Fibroblast of pulmonary artery (primary cell): ENCODE results near the gene PRSS36.
"Not testable (repeated sequence)": the region's sequence is repeated elsewhere in the genome, so short reads cannot be mapped to it uniquely, and the experiment has no call there.

Experiments used
- DNase-seq: peaks from one replicate; pipeline ENCODE4 v3.0.0-alpha.2; 2010; ENCODE audit warnings: low read depth
- H3K4me3 ChIP-seq: replicated peaks from 2 replicates; pipeline ENCODE4 v1.5.1; 2011; ENCODE audit warnings: low read depth, mild to moderate bottlenecking, control low read depth, low read length, moderate library complexity
- TF ChIP-seq, protein P1 (sequence below): IDR thresholded peaks from 2 replicates; pipeline ENCODE4 v1.5.1; 2011; ENCODE audit warnings: mild to moderate bottlenecking, control low read depth, low read length, inconsistent platforms; ENCODE audit errors: missing control alignments

The PRSS36 gene

DNA sequence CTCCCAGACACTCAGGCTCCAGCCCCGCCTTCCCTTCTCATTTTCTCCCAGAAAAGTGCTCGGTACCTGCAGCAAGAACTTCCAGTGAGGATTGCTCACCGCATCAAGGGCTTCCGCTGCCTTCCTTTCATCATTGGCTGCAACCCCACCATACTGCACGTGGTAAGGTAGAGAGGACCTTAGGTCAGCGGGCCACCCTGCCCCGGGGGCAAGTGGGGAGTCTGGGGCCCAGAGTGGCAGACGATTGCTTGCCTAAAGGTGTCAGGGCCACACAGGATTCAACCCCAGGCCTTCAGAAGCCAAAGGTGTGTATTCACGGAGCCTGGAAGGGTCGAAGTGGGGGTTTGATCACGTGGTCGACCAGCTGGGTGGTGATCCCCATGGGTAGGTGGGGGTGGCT, 40.2 kb downstream of the PRSS36 start:
- H3K4me3 ChIP-seq, result no peak overlapping the region
- TF ChIP-seq, protein P1, sequence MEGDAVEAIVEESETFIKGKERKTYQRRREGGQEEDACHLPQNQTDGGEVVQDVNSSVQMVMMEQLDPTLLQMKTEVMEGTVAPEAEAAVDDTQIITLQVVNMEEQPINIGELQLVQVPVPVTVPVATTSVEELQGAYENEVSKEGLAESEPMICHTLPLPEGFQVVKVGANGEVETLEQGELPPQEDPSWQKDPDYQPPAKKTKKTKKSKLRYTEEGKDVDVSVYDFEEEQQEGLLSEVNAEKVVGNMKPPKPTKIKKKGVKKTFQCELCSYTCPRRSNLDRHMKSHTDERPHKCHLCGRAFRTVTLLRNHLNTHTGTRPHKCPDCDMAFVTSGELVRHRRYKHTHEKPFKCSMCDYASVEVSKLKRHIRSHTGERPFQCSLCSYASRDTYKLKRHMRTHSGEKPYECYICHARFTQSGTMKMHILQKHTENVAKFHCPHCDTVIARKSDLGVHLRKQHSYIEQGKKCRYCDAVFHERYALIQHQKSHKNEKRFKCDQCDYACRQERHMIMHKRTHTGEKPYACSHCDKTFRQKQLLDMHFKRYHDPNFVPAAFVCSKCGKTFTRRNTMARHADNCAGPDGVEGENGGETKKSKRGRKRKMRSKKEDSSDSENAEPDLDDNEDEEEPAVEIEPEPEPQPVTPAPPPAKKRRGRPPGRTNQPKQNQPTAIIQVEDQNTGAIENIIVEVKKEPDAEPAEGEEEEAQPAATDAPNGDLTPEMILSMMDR, result no peak
- DNase-seq, result no peak

DNA sequence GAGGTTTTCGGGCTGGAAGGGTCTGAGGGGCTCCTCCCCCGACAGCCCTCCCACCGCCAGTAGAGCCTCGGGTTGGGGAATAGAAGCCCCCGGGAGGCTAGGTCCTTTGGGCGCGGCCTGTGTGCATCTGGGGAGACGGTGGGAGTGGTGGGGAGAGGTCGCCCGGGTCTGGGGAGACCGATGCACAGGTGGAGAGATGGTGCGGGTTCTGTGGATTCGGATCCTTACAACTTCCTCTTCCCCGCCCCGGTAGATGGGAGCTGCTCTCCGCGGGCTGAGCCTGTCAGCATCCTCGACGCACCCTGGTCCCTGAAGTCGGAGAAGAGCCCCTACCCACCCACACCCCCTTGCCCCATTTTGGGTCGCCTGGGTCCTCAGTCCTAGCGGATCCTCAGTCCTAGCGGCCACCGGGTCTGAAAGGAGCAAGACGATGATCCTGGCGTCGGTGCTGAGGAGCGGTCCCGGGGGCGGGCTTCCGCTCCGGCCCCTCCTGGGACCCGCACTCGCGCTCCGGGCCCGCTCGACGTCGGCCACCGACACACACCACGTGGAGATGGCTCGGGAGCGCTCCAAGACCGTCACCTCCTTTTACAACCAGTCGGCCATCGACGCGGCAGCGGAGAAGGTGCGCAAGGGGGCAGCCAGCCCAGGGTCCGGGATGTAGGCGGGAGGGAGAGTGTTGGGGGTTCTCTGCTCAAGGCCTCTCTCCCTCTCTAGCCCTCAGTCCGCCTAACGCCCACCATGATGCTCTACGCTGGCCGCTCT, 40.9 kb downstream of the PRSS36 start:
- DNase-seq, result no peak

DNA sequence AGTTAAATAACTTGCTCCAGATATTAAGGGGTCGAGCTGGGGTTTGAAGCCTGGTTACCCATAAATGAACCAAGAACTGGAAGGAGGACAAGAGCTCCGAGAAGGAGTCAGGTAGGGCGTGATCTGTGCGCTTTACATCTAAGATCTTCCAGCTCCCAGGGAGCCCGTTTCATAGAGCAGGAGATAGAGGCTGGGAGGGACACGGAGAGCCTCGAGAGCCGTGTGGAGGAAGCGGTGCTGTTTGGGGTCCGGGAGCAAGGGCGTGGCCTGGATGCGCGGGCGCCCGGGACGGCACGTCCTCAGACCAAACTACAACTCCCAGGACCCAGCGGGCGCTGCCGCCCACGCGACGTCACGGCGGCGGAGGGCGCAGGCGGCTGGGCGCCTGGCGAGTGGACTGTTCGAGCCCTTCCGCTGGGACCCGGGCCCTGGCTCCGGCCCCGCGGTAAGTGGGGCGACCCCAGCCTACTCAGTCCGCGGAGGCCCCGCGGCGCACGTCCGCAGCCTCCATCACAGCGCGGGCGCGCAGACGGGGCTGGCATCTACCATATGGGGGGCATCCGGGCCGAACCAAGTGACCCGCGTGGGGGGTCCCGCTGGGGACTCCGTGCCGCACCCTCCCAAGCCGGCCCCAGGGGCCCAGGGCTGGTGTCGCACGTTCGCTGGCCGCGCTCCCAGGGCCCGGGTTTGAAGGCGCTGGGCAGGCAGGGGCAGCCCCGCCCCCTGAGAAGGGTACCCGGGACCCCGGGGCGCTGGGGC, 41.7 kb downstream of the PRSS36 start, which contains the start of gene BCKDK:
BCKDK (plus strand) TSS at position 352 of the 759 bp plus-strand sequence. CDS start 838 bp downstream, outside the sequence.
- H3K4me3 ChIP-seq, result peak within 1 kb of the TSS; percentile 83
- DNase-seq, result peak; percentile 67
- TF ChIP-seq, protein P1, result no peak

More for the DNA sequence above, 40.9 kb downstream of the PRSS36 start:
- peak overlapping the region; percentile 83 for H3K4me3 ChIP-seq
- TF ChIP-seq, protein P1, result no peak

DNA sequence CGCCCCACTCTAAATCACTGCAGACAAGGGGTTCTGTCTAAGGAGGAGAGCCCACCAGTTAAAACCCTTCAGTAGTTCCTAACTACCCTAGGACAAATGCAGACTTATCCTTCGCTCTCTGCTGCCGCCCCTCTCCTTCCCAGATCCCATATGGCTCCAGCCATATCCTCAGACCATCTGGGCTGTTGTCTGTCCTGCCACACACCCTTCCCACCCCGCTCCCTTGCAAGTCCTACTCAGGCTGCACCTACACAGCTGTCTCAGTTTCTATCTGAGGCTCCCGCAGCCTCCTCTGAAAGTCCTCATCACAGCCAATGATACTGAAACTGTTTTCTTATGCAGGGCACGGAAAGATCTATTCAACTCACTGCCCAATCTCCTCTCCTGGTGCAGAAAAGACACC, 42.4 kb downstream of the PRSS36 start:
- no peak for DNase-seq
- H3K4me3 ChIP-seq, result no peak overlapping the region
- TF ChIP-seq, protein P1, result no peak

DNA sequence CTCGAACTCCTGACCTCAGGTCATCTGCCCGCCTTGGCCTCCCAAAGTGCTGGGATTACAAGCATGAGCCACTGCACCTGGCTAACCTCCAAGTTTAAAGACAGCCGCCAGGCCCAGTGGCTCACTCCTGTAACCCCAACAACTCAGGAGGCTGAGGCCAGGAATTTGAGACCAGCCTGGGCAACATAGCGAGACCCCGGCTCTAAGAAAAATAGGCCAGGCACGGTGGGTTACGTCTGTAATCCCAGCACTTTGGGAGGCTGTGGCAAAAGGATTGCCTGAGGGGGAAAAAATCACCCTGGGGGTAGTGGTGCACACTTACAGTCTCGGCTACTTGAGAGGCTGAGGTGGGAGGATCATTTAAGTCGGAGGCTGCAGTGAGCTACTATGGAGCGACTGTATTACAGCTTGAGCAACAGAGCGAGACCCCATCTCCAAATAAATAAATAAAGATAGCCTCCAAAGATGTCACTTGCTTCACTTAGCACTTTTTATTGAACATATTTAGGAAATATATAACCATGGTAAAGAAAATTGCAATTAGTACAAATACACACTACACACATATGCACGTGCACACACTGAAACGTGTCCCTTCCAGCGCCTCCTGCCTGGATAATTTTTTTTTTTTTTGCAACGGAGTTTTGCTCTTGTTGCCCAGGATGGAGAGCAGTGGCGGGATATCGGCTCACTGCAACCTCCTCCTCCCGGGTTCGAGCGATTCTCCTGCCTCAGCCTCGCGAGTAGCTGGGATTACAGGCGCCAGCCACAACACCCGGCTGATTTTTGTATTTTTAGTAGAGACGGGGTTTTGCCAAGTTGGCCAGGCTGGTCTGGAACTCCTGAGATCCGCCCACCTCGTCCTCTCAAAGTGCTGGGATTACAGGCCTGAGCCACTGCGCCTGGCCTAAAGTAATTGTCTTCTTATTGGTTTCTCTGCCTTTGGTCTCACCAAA, 43.1 kb downstream of the PRSS36 start:
- DNase-seq, result no peak
- TF ChIP-seq, protein P1, result no peak
- H3K4me3 ChIP-seq, result no peak overlapping the region

DNA sequence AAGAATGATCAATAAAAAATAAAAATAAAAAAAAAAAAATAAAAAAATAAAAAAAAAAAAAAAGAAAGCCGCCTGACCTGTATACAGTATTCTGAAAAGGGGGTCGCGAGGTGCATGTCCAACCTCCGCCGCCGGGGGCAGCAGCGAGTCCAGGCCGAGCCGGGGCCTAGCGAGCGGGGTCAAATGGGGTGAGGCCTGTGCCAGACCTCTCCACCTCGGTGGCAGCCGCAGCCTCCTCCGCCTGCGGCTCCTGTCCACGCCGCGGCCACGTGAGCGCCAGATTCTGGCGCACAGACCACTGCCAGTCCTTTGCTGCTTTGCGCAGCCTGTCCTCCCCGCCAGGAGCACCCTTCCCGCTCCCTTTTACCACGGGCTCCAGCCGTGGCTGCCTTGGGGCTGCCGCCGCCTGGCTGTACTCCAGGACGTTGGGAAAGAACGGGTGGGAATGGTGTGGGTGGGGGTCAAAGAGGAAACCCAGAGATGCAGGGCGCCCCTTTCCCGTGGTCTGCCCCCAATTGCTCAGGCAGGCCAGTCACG, 44.1 kb downstream of the PRSS36 start:
- no peak overlapping the region for H3K4me3 ChIP-seq
- peak; percentile 59 for DNase-seq
- TF ChIP-seq, protein P1, result peak; percentile 64

DNA sequence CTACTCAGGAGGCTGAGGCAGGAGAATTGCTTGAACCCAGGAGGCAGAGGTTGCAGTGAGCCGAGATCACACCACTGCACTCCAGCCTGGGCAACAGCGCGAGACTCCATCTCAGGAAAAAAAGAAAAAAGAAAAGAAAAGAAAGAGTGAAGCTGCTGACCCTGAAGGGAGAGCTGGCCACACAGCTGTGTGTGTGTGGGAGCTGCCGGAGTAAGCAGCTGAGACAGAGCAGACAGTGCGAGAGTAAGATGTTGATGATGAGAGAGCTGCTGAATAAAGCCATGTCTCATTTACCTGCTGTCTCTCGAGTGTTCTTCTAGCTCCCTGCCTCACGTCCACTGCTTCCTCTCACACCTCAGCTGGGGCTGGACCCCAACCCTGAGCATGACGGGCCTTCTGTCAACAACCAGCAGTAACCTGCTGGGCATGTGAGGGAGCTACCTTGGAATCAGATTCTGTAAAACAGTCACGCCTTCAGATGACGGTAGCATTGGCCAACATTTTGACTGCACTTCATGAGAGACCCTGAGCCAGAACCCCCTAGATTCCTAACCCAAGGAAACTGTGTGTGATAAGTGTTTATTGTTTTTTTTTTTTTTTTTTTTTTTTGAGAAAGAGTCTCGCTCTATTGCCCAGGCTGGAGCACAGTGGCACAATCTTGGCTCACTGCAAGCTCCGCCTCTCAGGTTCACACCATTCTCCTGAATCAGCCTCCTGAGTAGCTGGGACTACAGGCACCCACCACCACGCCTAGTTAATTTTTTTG, 48.8 kb downstream of the PRSS36 start:
- DNase-seq, result peak; percentile 24
- H3K4me3 ChIP-seq, result not testable (repeated sequence)
